Measurements from ENCODE around the gene SHROOM2. TPM values are rescaled to one million over a fixed set of nuclear protein-coding genes. Genes with fewer than 3 reads are reported as not detected.

The SHROOM2 gene
- polyA plus RNA-seq, 4 donors: 0.45 to 8.9 (median 0.97) TPM

DNA sequence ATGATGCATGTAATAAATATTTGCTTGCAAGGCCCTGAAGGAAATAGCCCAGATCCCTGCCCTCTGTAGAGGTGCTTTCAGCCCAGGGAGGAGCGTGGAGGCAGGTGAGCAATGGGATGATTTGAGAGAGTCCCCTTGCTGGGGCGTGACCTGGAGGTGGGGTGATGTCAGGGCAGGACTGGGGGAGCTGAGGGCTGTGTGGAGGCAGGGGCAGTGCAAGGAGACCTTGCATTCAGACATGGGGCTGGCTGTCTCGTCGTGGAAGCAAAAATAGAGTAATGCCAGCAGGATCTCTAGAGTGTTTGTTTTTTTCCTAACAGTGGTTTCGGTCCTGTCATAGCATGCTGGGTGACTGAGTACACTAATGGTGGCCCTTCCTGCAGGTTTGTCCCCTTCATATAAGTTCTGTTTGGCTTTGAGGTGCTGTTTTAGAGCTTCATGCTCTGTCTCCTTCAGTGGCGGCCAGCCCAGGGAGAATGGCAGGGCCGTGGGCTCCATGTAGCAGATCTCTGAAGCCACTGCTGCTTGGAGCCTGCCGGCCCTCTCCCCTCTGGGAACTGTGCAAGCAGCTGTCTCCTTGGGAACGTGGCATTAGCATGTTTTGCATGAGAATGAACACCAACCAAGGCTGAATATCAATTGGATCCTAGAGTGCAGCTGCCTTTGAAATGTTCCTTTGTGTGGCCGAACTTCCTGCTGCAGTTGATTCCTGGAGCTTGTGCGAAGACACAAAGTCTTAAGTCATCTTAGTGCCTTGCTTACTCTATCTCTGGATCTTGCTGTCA, 141.7 kb downstream of the SHROOM2 start:
- Histone ChIP-seq H3K4me1 (ENCODE audit: control insufficient read depth in 3 of 3, insufficient read depth in 2 of 3, low read depth in 1 of 3, low read length in 2 of 3) (no peaks in the 10 kb centered on the region), H3K27ac (ENCODE audit: low read depth in 1 of 3, low read length in 2 of 3) (no peak overlapping the region), H3K36me3 (ENCODE audit: control insufficient read depth in 3 of 3, insufficient read depth in 2 of 3, low read depth in 1 of 3, low read length in 3 of 3) (peaks cover 0 to 7% (median 0%) of the 10 kb centered on the region in 3 donors), H3K4me3 (ENCODE audit: low read depth in 1 of 3, low read length in 3 of 3) (no peak overlapping the region), H3K27me3 (ENCODE audit: control insufficient read depth in 3 of 3, insufficient read depth in 3 of 3, low read length in 3 of 3) (no peaks in the 10 kb centered on the region), H3K9me3 (ENCODE audit: control insufficient read depth in 2 of 2, insufficient read depth in 1 of 2, low read depth in 1 of 2, low read length in 1 of 2) (no peaks in the 10 kb centered on the region)
- WGBS, 3 donors: 54 to 79% (median 70%) methylated on average over 11 of the region's 11 CpGs
- no peak for FAIRE-seq
- no peak for DNase-seq

GRCh38 chrX:9935436-9935835, 149.2 kb downstream of the SHROOM2 start:
- Histone ChIP-seq H3K9me3 (ENCODE audit: control insufficient read depth in 2 of 2, insufficient read depth in 1 of 2, low read depth in 1 of 2, low read length in 1 of 2) (no peaks in the 10 kb centered on the region), H3K27me3 (ENCODE audit: control insufficient read depth in 3 of 3, insufficient read depth in 3 of 3, low read length in 3 of 3) (no peaks in the 10 kb centered on the region), H3K36me3 (ENCODE audit: control insufficient read depth in 3 of 3, insufficient read depth in 2 of 3, low read depth in 1 of 3, low read length in 3 of 3) (peaks cover 0 to 34% (median 0%) of the 10 kb centered on the region in 3 donors), H3K4me1 (ENCODE audit: control insufficient read depth in 3 of 3, insufficient read depth in 2 of 3, low read depth in 1 of 3, low read length in 2 of 3) (no peaks in the 10 kb centered on the region), H3K4me3 (ENCODE audit: low read depth in 1 of 3, low read length in 3 of 3) (no peak overlapping the region), H3K27ac (ENCODE audit: low read depth in 1 of 3, low read length in 2 of 3) (no peak overlapping the region)
- DNase-seq (no peak), FAIRE-seq (no peak)
- WGBS, 3 donors: 77 to 88% (median 86%) methylated on average over 3 of the region's 3 CpGs

GRCh38 chrX:9937761-9938160, 151.5 kb downstream of the SHROOM2 start:
- FAIRE-seq: no peak
- no peaks in the 10 kb centered on the region for H3K27me3 ChIP-seq (ENCODE audit: control insufficient read depth in 3 of 3, insufficient read depth in 3 of 3, low read length in 3 of 3)
- DNase-seq: no peak

DNA sequence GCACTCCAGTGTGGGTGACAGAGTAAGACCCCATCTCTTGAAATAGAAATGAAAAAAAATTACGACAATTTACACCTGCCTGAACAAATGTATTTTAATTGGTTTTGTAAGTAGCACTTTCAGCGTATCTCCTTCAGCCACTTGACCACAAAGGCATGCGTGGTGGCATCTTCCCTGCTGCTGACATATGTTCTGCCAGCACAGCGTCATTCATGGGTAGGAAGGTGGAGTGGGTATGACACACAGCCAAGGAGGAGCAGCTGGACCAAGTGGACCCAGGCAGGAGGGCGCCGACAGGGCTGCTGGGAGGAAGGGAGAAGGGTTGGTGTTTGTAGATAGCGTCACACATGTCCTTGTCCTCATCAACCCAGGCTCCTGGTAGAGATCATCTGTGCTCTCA, 152.3 kb downstream of the SHROOM2 start:
- FAIRE-seq (no peak), DNase-seq (no peak)
- Histone ChIP-seq H3K4me3 (ENCODE audit: low read depth in 1 of 3, low read length in 3 of 3) (no peak overlapping the region), H3K27ac (ENCODE audit: low read depth in 1 of 3, low read length in 2 of 3) (no peak overlapping the region), H3K9me3 (ENCODE audit: control insufficient read depth in 2 of 2, insufficient read depth in 1 of 2, low read depth in 1 of 2, low read length in 1 of 2) (no peaks in the 10 kb centered on the region), H3K27me3 (ENCODE audit: control insufficient read depth in 3 of 3, insufficient read depth in 3 of 3, low read length in 3 of 3) (no peaks in the 10 kb centered on the region), H3K36me3 (ENCODE audit: control insufficient read depth in 3 of 3, insufficient read depth in 2 of 3, low read depth in 1 of 3, low read length in 3 of 3) (peaks cover 0 to 33% (median 0%) of the 10 kb centered on the region in 3 donors), H3K4me1 (ENCODE audit: control insufficient read depth in 3 of 3, insufficient read depth in 2 of 3, low read depth in 1 of 3, low read length in 2 of 3) (no peaks in the 10 kb centered on the region)
- 92 to 98% (median 93%) methylated on average over 7 of the region's 7 CpGs for WGBS, 3 donors

More at GRCh38 chrX:9937761-9938160, 151.5 kb downstream of the SHROOM2 start:
- H3K4me1 ChIP-seq (ENCODE audit: control insufficient read depth in 3 of 3, insufficient read depth in 2 of 3, low read depth in 1 of 3, low read length in 2 of 3): no peaks in the 10 kb centered on the region
- WGBS, 3 donors: 85 to 93% (median 86%) methylated on average over 8 of the region's 8 CpGs
- H3K9me3 ChIP-seq (ENCODE audit: control insufficient read depth in 2 of 2, insufficient read depth in 1 of 2, low read depth in 1 of 2, low read length in 1 of 2): no peaks in the 10 kb centered on the region
- H3K4me3 ChIP-seq (ENCODE audit: low read depth in 1 of 3, low read length in 3 of 3): no peak overlapping the region
- H3K36me3 ChIP-seq (ENCODE audit: control insufficient read depth in 3 of 3, insufficient read depth in 2 of 3, low read depth in 1 of 3, low read length in 3 of 3): peaks cover 0 to 36% (median 0%) of the 10 kb centered on the region in 3 donors
- no peak overlapping the region for H3K27ac ChIP-seq (ENCODE audit: low read depth in 1 of 3, low read length in 2 of 3)

DNA sequence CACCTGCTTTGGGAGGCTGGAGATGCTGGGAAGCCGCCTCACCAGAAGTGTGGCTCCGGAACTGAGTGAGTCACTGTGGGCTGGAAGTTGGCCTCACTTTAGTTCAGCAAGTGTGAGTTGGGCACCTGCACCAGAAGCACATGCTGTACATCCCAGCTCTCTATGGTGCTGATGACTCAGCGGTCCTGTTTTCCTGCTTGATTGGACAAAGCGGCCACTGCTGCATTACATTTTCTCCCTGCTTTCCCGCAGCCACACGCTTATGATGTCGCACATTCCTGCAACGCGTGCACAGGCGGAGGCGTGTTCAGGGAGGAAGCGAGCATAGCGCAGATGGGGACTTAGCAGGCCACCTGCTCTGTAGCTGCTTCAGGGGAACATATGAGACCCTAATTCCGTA, 154.2 kb downstream of the SHROOM2 start:
- H3K27ac ChIP-seq (ENCODE audit: low read depth in 1 of 3, low read length in 2 of 3): no peak overlapping the region
- WGBS, 3 donors: 80 to 98% (median 90%) methylated on average over 14 of the region's 14 CpGs
- H3K27me3 ChIP-seq (ENCODE audit: control insufficient read depth in 3 of 3, insufficient read depth in 3 of 3, low read length in 3 of 3): no peaks in the 10 kb centered on the region
- H3K4me3 ChIP-seq (ENCODE audit: low read depth in 1 of 3, low read length in 3 of 3): no peak overlapping the region
- DNase-seq: no peak
- FAIRE-seq: no peak
- H3K4me1 ChIP-seq (ENCODE audit: control insufficient read depth in 3 of 3, insufficient read depth in 2 of 3, low read depth in 1 of 3, low read length in 2 of 3): no peaks in the 10 kb centered on the region
- H3K9me3 ChIP-seq (ENCODE audit: control insufficient read depth in 2 of 2, insufficient read depth in 1 of 2, low read depth in 1 of 2, low read length in 1 of 2): no peaks in the 10 kb centered on the region
- H3K36me3 ChIP-seq (ENCODE audit: control insufficient read depth in 3 of 3, insufficient read depth in 2 of 3, low read depth in 1 of 3, low read length in 3 of 3): peaks cover 0 to 39% (median 0%) of the 10 kb centered on the region in 3 donors

DNA sequence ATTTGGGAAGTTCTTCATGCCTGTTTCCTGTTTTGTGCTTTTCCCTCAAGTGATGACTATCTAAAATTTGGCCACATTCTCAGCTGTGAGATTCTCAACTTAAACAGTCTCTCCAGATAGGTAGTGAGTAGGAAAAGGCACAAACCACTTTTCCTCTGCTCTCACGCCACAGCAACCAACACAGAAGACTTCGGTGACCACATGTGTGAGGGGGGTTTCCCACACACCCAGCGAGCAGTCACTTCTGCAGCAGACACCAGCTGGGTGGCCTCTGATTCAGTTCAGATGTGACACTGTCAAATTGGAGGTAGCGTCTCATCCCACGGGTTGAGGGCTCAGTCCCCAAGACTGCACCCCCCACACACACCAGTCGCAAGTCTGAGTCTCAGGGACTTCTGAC, 155.9 kb downstream of the SHROOM2 start:
- H3K9me3 ChIP-seq (ENCODE audit: control insufficient read depth in 2 of 2, insufficient read depth in 1 of 2, low read depth in 1 of 2, low read length in 1 of 2): no peaks in the 10 kb centered on the region
- H3K27me3 ChIP-seq (ENCODE audit: control insufficient read depth in 3 of 3, insufficient read depth in 3 of 3, low read length in 3 of 3): no peaks in the 10 kb centered on the region
- 66 to 78% (median 73%) methylated on average over 6 of the region's 6 CpGs for WGBS, 3 donors
- H3K4me3 ChIP-seq (ENCODE audit: low read depth in 1 of 3, low read length in 3 of 3): no peak overlapping the region
- H3K27ac ChIP-seq (ENCODE audit: low read depth in 1 of 3, low read length in 2 of 3): no peak overlapping the region
- no peak for DNase-seq
- FAIRE-seq: no peak
- H3K36me3 ChIP-seq (ENCODE audit: control insufficient read depth in 3 of 3, insufficient read depth in 2 of 3, low read depth in 1 of 3, low read length in 3 of 3): peaks cover 0 to 49% (median 0%) of the 10 kb centered on the region in 3 donors
- H3K4me1 ChIP-seq (ENCODE audit: control insufficient read depth in 3 of 3, insufficient read depth in 2 of 3, low read depth in 1 of 3, low read length in 2 of 3): no peaks in the 10 kb centered on the region

- Histone ChIP-seq H3K27me3 (ENCODE audit: control insufficient read depth in 3 of 3, insufficient read depth in 3 of 3, low read length in 3 of 3) (no peaks in the 10 kb centered on the region), H3K4me1 (ENCODE audit: control insufficient read depth in 3 of 3, insufficient read depth in 2 of 3, low read depth in 1 of 3, low read length in 2 of 3) (no peaks in the 10 kb centered on the region), H3K9me3 (ENCODE audit: control insufficient read depth in 2 of 2, insufficient read depth in 1 of 2, low read depth in 1 of 2, low read length in 1 of 2) (no peaks in the 10 kb centered on the region), H3K4me3 (ENCODE audit: low read depth in 1 of 3, low read length in 3 of 3) (no peak overlapping the region), H3K36me3 (ENCODE audit: control insufficient read depth in 3 of 3, insufficient read depth in 2 of 3, low read depth in 1 of 3, low read length in 3 of 3) (peaks cover 0 to 43% (median 0%) of the 10 kb centered on the region in 3 donors), H3K27ac (ENCODE audit: low read depth in 1 of 3, low read length in 2 of 3) (no peak overlapping the region)
- 88 to 93% (median 91%) methylated on average over 5 of the region's 5 CpGs for WGBS, 3 donors
- FAIRE-seq (no peak), DNase-seq (no peak)
Measured at GRCh38 chrX:9943420-9943819, 157.2 kb downstream of the SHROOM2 start.

GRCh38 chrX:9947131-9947794, 161.0 kb downstream of the SHROOM2 start:
- Histone ChIP-seq H3K36me3 (ENCODE audit: control insufficient read depth in 3 of 3, insufficient read depth in 2 of 3, low read depth in 1 of 3, low read length in 3 of 3) (peaks cover 0 to 35% (median 0%) of the 10 kb centered on the region in 3 donors), H3K27ac (ENCODE audit: low read depth in 1 of 3, low read length in 2 of 3) (no peak overlapping the region), H3K4me1 (ENCODE audit: control insufficient read depth in 3 of 3, insufficient read depth in 2 of 3, low read depth in 1 of 3, low read length in 2 of 3) (no peaks in the 10 kb centered on the region), H3K9me3 (ENCODE audit: control insufficient read depth in 2 of 2, insufficient read depth in 1 of 2, low read depth in 1 of 2, low read length in 1 of 2) (no peaks in the 10 kb centered on the region), H3K4me3 (ENCODE audit: low read depth in 1 of 3, low read length in 3 of 3) (no peak overlapping the region), H3K27me3 (ENCODE audit: control insufficient read depth in 3 of 3, insufficient read depth in 3 of 3, low read length in 3 of 3) (no peaks in the 10 kb centered on the region)
- FAIRE-seq: no peak
- DNase-seq: no peak
- 75 to 87% (median 86%) methylated on average over 10 of the region's 10 CpGs for WGBS, 3 donors

Data from small intestine (tissue), 7 donors.